ENCODE measurements around the gene RPL10.

Gene RPL10

DNA sequence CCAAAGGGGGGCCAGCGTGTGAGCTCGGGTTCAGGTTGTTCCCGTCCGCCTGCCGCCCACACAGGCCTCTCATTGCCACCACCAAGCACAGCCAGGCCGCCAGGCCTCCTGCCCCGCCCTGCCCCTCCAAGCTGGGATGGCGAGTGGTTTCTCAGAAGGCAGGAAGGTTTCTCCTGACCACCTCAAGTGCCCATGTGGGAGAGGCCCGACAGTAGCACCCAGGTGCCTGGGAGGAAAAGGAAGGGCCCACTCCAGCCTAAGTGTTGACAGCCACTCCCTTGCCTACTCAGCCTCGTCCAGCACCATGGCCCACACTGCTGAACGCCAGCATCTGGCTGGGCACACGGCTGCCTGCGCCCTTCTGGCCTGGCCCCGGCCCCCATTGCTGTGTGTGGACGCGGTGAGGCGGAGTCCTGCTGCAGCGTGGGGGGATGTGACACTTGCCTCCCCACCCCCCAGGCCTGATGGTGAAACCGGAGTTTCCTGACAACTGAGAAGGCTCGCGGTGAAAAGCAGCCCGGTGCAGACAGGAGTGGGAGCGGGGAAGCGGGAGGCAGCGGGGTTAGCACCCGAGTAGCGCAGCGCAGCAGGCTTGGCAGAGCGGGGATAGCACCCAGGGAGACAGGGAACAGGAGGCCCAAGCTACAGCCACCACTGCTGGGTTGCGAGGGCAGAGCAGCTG, 42.9 kb upstream of the RPL10 start:
- TF ChIP-seq, protein P1, sequence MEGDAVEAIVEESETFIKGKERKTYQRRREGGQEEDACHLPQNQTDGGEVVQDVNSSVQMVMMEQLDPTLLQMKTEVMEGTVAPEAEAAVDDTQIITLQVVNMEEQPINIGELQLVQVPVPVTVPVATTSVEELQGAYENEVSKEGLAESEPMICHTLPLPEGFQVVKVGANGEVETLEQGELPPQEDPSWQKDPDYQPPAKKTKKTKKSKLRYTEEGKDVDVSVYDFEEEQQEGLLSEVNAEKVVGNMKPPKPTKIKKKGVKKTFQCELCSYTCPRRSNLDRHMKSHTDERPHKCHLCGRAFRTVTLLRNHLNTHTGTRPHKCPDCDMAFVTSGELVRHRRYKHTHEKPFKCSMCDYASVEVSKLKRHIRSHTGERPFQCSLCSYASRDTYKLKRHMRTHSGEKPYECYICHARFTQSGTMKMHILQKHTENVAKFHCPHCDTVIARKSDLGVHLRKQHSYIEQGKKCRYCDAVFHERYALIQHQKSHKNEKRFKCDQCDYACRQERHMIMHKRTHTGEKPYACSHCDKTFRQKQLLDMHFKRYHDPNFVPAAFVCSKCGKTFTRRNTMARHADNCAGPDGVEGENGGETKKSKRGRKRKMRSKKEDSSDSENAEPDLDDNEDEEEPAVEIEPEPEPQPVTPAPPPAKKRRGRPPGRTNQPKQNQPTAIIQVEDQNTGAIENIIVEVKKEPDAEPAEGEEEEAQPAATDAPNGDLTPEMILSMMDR (IDR thresholded peaks at IDR 0.05; ENCODE audit: borderline replicate concordance, control extremely low read depth, extremely low read depth, insufficient read depth, missing control alignments), result no peak
- DNase-seq (ENCODE audit: low spot score), result no peak
- in situ Hi-C loops (cut with MboI; ENCODE audit: low sequenced_read_pairs, unreplicated experiment), result no loop called here

DNA sequence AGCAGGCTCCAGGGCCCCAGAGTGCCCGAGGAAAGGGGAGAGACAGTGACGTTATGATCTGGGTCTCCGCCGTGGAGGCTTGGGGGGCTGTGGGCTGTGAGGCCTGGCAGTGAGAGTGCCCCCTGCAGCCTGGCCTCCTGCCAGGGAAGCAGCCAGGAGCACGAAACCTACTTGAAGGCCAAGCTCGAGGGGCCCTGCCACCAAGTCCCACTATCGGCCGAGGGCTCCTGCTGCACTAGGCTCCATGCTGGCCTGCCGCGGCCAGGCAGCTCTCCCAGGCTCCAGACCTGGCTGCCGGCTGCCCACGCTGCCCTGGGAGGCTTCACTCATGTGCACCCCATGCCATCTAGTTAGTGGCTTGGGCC, 42.4 kb upstream of the RPL10 start:
- no peak for DNase-seq (ENCODE audit: low spot score)
- TF ChIP-seq, protein P1 (IDR thresholded peaks at IDR 0.05; ENCODE audit: borderline replicate concordance, control extremely low read depth, extremely low read depth, insufficient read depth, missing control alignments), result no peak
- in situ Hi-C loops (cut with MboI; ENCODE audit: low sequenced_read_pairs, unreplicated experiment), result no loop called here

DNA sequence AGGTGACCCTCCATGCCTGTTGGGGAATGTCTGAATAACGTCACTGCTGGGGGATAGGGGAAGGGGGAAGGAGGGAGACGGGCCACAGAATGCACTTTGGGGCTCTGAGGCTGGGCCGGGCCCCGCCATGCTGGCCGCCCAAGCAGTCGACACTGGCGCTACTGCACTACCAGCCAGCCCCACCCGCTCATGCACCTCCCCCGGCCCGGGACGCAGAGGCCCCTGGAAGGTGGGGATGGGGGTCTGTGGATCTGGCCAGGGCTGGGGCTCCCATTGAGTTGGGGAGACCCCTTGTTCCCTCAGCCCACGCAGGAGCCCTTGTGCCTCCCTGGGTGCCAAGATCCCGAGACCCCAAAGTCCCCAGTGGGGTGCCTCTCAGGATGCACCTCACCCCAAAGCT, 41.6 kb upstream of the RPL10 start:
- no peak for DNase-seq (ENCODE audit: low spot score)
- TF ChIP-seq, protein P1 (IDR thresholded peaks at IDR 0.05; ENCODE audit: borderline replicate concordance, control extremely low read depth, extremely low read depth, insufficient read depth, missing control alignments), result no peak
- in situ Hi-C loops (cut with MboI; ENCODE audit: low sequenced_read_pairs, unreplicated experiment), result no loop called here

DNA sequence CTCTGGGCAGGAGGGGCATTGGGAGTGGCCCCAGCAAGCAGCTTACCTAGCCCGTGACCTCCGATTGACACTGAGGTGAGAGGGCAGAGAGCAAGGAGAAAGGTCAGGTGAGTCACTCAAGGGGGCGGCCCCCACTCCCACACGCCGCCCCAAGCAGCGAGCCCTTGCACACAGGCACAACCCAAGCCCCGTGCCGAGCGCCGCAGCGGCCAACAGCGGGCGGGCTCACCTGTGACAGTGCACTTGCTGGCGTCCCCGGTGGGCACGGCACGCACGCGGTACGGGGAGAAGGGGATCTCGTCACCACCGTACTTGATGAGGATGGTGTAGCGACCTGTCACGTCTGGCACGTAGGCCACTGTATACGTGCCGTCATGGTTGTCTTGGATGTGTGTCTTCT, 41.0 kb upstream of the RPL10 start:
- no peak for DNase-seq (ENCODE audit: low spot score)
- TF ChIP-seq, protein P1 (IDR thresholded peaks at IDR 0.05; ENCODE audit: borderline replicate concordance, control extremely low read depth, extremely low read depth, insufficient read depth, missing control alignments), result no peak
- in situ Hi-C loops (cut with MboI; ENCODE audit: low sequenced_read_pairs, unreplicated experiment), result no loop called here

DNA sequence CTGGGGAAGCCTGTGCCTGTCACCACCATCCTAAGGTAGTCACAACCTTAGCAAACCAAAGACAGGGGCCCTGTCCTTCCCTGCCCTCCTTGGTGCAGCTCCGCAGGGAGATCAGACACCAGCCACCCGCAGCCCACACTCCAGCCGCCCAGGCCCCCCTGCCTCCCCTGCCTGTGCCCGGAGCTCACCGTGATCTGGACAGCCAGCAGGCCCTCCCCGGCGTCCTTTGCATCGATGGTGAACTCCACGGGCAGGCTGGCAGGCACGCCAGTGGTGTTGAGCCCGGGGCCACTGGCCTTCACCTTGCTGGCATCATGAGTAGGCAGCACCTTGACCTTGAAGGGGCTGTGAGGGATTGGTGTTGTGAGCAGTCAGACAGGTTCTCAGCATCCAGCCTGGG, 40.2 kb upstream of the RPL10 start:
- no peak for DNase-seq (ENCODE audit: low spot score)
- in situ Hi-C loops (cut with MboI; ENCODE audit: low sequenced_read_pairs, unreplicated experiment), result no loop called here
- TF ChIP-seq, protein P1 (IDR thresholded peaks at IDR 0.05; ENCODE audit: borderline replicate concordance, control extremely low read depth, extremely low read depth, insufficient read depth, missing control alignments), result no peak

DNA sequence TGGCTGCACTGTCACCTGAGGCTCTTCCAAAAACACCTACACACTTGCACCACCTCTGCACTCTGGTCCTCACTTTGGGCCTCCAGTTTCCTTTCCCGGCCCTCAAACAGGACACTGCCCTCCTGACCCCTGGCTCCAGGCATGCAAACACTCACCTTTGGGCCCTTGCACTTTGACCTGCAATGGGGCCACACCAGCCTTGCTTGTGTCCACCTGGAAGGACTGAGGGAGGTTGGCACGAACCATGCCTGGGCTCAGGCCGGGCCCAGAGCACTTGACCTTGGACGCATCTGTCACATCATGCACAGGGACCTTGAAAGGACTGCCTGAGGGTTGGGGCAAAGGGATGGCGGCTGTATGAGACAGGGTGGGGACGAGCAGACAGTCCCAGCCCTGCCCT, 39.3 kb upstream of the RPL10 start:
- in situ Hi-C loops (cut with MboI; ENCODE audit: low sequenced_read_pairs, unreplicated experiment), result no loop called here
- TF ChIP-seq, protein P1 (IDR thresholded peaks at IDR 0.05; ENCODE audit: borderline replicate concordance, control extremely low read depth, extremely low read depth, insufficient read depth, missing control alignments), result no peak
- no peak for DNase-seq (ENCODE audit: low spot score)

All from GM13976 (cell line).